ENCODE measurements around the gene USB1.

USB1 gene, protein sequence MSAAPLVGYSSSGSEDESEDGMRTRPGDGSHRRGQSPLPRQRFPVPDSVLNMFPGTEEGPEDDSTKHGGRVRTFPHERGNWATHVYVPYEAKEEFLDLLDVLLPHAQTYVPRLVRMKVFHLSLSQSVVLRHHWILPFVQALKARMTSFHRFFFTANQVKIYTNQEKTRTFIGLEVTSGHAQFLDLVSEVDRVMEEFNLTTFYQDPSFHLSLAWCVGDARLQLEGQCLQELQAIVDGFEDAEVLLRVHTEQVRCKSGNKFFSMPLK

DNA sequence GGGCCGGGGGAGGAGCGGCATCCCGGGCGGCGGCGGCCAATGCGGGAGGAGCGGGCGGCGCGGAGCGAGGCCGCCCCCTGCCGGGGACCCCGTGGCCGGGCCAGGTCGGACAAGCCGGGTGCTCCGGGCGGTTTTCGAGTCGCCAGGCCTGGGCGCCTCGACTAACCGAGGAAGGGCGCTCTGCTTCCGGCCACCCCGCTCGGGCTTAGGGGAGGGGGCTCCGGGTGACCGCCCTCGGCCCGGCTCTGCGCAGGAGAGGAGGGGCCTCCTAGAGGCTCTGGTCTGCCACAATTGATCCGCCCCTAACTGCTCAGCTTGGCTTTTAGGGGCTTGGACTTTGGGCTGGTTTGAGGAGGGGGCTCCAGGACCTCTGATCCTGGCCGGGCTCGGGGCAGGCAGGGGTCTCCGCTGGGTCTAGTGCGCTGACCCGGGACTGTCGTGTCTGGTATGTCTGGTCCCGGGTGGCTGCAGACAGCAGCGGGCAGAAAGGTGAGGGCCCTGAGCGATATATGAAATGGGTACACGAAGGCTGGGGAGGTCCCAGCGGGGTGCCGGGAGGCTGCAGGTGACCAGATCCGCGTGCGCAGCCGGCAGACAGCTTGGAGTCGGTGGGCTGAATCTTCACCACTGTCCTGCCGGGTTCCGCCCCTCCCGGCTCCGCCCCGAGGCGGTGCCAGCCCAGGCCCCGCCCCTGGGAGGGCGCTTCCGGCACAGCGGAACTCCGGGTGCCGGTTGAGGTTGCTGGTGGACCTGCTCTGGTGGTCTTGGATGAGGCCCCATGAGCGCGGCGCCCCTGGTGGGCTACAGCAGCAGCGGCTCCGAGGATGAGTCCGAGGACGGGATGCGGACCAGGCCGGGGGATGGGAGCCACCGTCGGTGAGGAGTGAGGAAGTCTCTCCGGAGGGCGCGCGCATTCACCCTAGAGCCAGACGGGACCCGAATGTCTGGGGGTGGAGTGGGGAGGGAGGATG lies at the start of gene USB1:
Gene USB1 (plus strand): TSS at position 702 of the 971 bp plus-strand sequence. CDS start 77 bp downstream, at position 779.
- H3K9me3 ChIP-seq (ENCODE audit: control insufficient read depth, low read length) = no peaks in the 10 kb centered on the region
- H3K9ac ChIP-seq (ENCODE audit: low read length) = peak within 1 kb of the TSS; percentile 84
- peak within 1 kb of the TSS; percentile 94 for H3K4me3 ChIP-seq (ENCODE audit: low read length)
- peaks cover 25% of the 10 kb centered on the region for H3K4me1 ChIP-seq (ENCODE audit: control insufficient read depth, insufficient read depth, low read length)
- no peaks in the 10 kb centered on the region for H3K27me3 ChIP-seq (ENCODE audit: control insufficient read depth, insufficient read depth, low read length)
- H3K36me3 ChIP-seq (ENCODE audit: control insufficient read depth, insufficient read depth, low read length) = no peaks in the 10 kb centered on the region

GRCh38 chr16:57952909-57953308 lies 48.3 kb upstream of the USB1 start:
- Histone ChIP-seq H3K36me3 (ENCODE audit: control insufficient read depth, insufficient read depth, low read length) (no peaks in the 10 kb centered on the region), H3K9me3 (ENCODE audit: control insufficient read depth, low read length) (no peaks in the 10 kb centered on the region), H3K4me1 (ENCODE audit: control insufficient read depth, insufficient read depth, low read length) (no peaks in the 10 kb centered on the region), H3K9ac (ENCODE audit: low read length) (no peak overlapping the region), H3K4me3 (ENCODE audit: low read length) (no peak overlapping the region), H3K27me3 (ENCODE audit: control insufficient read depth, insufficient read depth, low read length) (no peaks in the 10 kb centered on the region)

GRCh38 chr16:57953857-57954256 lies 47.4 kb upstream of the USB1 start:
- Histone ChIP-seq H3K9me3 (ENCODE audit: control insufficient read depth, low read length) (no peaks in the 10 kb centered on the region), H3K27me3 (ENCODE audit: control insufficient read depth, insufficient read depth, low read length) (no peaks in the 10 kb centered on the region), H3K4me1 (ENCODE audit: control insufficient read depth, insufficient read depth, low read length) (no peaks in the 10 kb centered on the region), H3K36me3 (ENCODE audit: control insufficient read depth, insufficient read depth, low read length) (no peaks in the 10 kb centered on the region), H3K9ac (ENCODE audit: low read length) (no peak overlapping the region), H3K4me3 (ENCODE audit: low read length) (no peak overlapping the region)

DNA sequence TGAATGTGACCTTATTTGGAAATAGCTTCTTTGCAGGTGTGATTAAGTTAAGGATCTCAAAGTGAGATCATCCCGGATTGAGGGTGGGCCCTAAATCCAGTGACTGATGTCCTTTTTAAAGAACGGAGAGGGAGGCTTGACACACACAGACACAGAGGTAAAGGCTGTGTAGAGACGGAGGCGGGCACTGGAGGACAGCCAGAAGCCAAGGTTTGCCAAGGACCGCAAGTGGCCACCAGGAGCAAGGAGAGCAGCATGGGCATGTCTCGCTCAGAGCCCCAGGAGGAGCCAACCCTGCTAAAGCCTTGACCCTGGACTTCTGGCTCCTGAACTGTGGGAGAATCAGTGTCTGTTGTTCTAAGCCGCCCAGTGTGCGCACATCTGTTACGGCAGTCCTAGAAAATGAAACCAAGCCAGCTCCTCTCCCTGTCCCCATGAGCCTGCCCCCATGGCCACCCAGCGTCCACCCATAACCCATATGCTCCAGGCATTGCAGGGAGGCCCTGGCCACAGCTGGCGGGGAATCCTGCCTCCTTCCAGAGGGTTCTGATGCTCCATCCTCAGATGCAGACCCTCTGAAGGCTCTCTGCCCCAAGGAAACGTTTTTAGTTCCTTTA lies 45.5 kb upstream of the USB1 start:
- H3K36me3 ChIP-seq (ENCODE audit: control insufficient read depth, insufficient read depth, low read length) = no peaks in the 10 kb centered on the region
- H3K4me3 ChIP-seq (ENCODE audit: low read length) = no peak overlapping the region
- H3K9ac ChIP-seq (ENCODE audit: low read length) = no peak overlapping the region
- no peaks in the 10 kb centered on the region for H3K4me1 ChIP-seq (ENCODE audit: control insufficient read depth, insufficient read depth, low read length)
- no peaks in the 10 kb centered on the region for H3K9me3 ChIP-seq (ENCODE audit: control insufficient read depth, low read length)
- H3K27me3 ChIP-seq (ENCODE audit: control insufficient read depth, insufficient read depth, low read length) = no peaks in the 10 kb centered on the region

- Histone ChIP-seq H3K9me3 (ENCODE audit: control insufficient read depth, low read length) (no peaks in the 10 kb centered on the region), H3K27me3 (ENCODE audit: control insufficient read depth, insufficient read depth, low read length) (no peaks in the 10 kb centered on the region), H3K4me1 (ENCODE audit: control insufficient read depth, insufficient read depth, low read length) (no peaks in the 10 kb centered on the region), H3K4me3 (ENCODE audit: low read length) (no peak overlapping the region), H3K36me3 (ENCODE audit: control insufficient read depth, insufficient read depth, low read length) (no peaks in the 10 kb centered on the region), H3K9ac (ENCODE audit: low read length) (no peak overlapping the region)
Measured at GRCh38 chr16:57956270-57956808, 44.9 kb upstream of the USB1 start.

DNA sequence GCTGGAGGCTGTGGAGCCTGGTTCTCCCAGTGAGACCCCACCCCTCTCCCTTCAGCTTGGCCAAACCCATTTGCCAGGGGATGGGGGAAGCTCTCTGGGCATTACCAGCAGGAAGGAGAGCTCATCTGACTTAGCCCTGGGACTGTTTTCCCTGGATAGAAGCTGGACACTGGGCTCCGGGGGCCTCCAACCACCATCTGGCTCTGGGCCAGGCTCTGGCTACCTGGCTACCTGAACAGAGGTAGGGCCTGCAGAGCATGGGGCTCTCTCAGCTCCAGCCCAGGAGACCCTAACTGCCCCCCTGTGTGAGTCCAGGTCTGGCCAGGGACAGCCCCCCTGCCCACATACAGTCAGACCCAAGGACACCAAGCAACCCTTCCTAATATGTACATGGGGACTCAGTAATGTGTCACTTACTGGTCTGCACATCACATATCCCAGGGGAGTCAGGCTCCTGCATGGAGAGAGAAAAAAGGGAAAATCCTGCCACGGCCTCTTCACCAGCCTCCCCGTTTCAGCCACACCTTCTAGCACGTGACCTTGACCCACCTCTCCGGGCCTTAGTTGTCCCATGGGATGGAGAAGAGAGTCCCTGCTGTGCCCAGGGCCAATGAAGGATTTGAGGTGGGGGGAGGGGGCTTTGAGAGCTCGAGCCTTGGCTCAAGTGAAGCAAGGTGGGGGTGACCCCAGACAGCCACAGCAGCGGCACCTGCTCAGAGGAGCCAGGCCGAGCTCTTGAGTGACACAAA lies 44.1 kb upstream of the USB1 start:
- H3K4me1 ChIP-seq (ENCODE audit: control insufficient read depth, insufficient read depth, low read length) = no peaks in the 10 kb centered on the region
- H3K4me3 ChIP-seq (ENCODE audit: low read length) = no peak overlapping the region
- H3K36me3 ChIP-seq (ENCODE audit: control insufficient read depth, insufficient read depth, low read length) = no peaks in the 10 kb centered on the region
- no peaks in the 10 kb centered on the region for H3K9me3 ChIP-seq (ENCODE audit: control insufficient read depth, low read length)
- H3K9ac ChIP-seq (ENCODE audit: low read length) = no peak overlapping the region
- no peaks in the 10 kb centered on the region for H3K27me3 ChIP-seq (ENCODE audit: control insufficient read depth, insufficient read depth, low read length)

DNA sequence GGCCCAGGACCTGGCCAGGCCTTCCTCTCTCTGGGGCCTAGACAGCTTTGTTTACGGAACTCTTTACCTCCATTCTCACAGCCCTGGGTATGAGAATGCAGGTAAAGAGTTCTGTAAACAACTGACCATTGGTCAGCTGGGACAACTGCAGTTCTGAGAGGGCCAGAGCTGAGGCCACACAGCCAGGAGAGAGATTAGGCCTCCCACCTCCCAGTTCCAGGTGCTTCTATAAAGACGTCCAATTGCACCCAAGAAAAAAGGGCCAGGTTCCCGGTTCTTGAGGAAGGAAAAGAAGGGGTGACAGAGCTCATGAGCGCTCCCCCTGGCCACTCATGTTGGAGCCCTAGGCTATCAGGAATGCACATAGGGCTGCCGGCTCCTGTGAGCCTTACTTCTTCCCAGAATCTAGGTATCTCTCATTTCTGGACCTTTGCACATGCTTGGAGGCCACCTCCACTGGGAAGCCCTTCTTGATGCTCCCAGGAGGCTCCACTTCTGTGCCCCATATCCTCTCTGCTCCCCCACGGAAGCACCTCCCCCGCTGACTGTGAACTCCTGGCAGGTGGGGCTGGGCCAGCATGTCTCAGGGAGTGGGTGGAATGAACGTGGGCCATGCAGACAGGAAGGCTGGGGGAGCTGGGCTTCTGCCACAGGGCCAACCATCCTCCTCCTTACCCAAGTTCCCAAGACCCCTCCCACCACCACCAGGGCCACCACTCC lies 43.4 kb upstream of the USB1 start:
- H3K9ac ChIP-seq (ENCODE audit: low read length) = no peak overlapping the region
- no peaks in the 10 kb centered on the region for H3K27me3 ChIP-seq (ENCODE audit: control insufficient read depth, insufficient read depth, low read length)
- no peak overlapping the region for H3K4me3 ChIP-seq (ENCODE audit: low read length)
- H3K36me3 ChIP-seq (ENCODE audit: control insufficient read depth, insufficient read depth, low read length) = no peaks in the 10 kb centered on the region
- H3K9me3 ChIP-seq (ENCODE audit: control insufficient read depth, low read length) = no peaks in the 10 kb centered on the region
- H3K4me1 ChIP-seq (ENCODE audit: control insufficient read depth, insufficient read depth, low read length) = no peaks in the 10 kb centered on the region

DNA sequence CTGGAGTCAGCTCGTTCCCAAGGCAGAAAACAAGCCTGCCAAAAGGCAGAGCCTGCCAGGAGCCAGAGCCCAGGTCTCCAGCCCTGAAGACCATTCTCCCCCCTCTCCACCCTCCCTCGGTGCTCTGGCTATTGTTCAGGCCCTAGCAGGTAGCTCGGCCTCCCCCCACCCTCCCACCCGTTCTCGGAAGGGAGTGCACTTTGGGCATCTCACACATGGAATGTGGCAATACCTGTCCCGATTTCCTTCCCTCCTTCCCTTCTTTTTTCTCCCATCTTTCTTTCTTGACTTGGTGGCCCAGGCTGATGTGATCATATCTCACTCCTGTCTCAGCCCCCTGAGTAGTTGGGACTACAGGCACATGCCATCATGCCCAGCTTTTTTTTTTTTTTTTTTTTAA lies 42.7 kb upstream of the USB1 start:
- Histone ChIP-seq H3K9ac (ENCODE audit: low read length) (no peak overlapping the region), H3K36me3 (ENCODE audit: control insufficient read depth, insufficient read depth, low read length) (no peaks in the 10 kb centered on the region), H3K9me3 (ENCODE audit: control insufficient read depth, low read length) (no peaks in the 10 kb centered on the region), H3K4me1 (ENCODE audit: control insufficient read depth, insufficient read depth, low read length) (no peaks in the 10 kb centered on the region), H3K27me3 (ENCODE audit: control insufficient read depth, insufficient read depth, low read length) (peaks cover 3% of the 10 kb centered on the region), H3K4me3 (ENCODE audit: low read length) (no peak overlapping the region)

- Histone ChIP-seq H3K9me3 (ENCODE audit: control insufficient read depth, low read length) (no peaks in the 10 kb centered on the region), H3K27me3 (ENCODE audit: control insufficient read depth, insufficient read depth, low read length) (peaks cover 3% of the 10 kb centered on the region), H3K4me3 (ENCODE audit: low read length) (no peak overlapping the region), H3K4me1 (ENCODE audit: control insufficient read depth, insufficient read depth, low read length) (no peaks in the 10 kb centered on the region), H3K9ac (ENCODE audit: low read length) (no peak overlapping the region), H3K36me3 (ENCODE audit: control insufficient read depth, insufficient read depth, low read length) (no peaks in the 10 kb centered on the region)
Measured at GRCh38 chr16:57959121-57959520, 42.1 kb upstream of the USB1 start.

DNA sequence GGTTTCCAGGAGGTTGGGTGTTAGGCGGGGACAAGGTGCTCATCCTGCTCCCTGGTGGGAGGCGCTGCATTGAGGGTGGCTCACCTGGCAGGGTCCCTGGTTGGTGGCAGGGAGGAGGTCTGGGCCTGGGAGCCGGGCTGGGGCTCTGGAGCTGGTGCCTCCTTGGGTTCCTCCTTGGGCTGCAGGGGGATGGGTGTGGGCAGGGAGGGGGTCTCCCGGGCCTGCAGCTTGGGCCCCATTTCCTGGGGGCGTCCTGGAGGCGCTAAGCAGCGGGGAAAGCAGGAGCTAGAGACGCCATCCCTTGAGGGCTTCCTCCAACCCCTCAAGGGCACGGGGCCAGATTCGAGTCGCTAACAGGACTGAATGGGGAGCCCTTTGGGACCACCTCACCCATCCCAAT lies 41.4 kb upstream of the USB1 start:
- Histone ChIP-seq H3K4me3 (ENCODE audit: low read length) (no peak overlapping the region), H3K36me3 (ENCODE audit: control insufficient read depth, insufficient read depth, low read length) (no peaks in the 10 kb centered on the region), H3K27me3 (ENCODE audit: control insufficient read depth, insufficient read depth, low read length) (peaks cover 3% of the 10 kb centered on the region), H3K4me1 (ENCODE audit: control insufficient read depth, insufficient read depth, low read length) (no peaks in the 10 kb centered on the region), H3K9ac (ENCODE audit: low read length) (no peak overlapping the region), H3K9me3 (ENCODE audit: control insufficient read depth, low read length) (no peaks in the 10 kb centered on the region)

DNA sequence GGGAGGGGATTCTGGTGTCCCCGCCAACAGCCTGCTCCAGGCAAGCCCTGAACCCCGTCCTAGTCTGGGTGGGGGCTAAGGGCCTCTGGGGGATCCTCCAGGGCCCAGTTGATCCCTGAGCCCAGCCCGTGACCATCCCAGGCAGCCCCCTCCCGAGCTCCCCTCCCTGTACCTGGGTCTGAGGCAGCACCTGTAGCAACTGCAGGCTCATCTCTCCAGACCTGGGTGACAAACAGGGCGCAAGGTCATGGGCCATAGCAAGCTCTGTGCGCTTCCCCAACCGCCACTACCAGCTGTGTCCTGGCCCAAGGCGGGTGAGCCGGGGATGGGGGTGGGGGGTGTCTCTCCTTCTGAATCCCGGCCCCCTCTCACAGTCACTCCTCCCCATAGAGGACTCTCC lies 40.9 kb upstream of the USB1 start:
- H3K9me3 ChIP-seq (ENCODE audit: control insufficient read depth, low read length) = no peaks in the 10 kb centered on the region
- H3K4me1 ChIP-seq (ENCODE audit: control insufficient read depth, insufficient read depth, low read length) = no peaks in the 10 kb centered on the region
- H3K9ac ChIP-seq (ENCODE audit: low read length) = no peak overlapping the region
- H3K4me3 ChIP-seq (ENCODE audit: low read length) = no peak overlapping the region
- H3K27me3 ChIP-seq (ENCODE audit: control insufficient read depth, insufficient read depth, low read length) = peaks cover 3% of the 10 kb centered on the region
- no peaks in the 10 kb centered on the region for H3K36me3 ChIP-seq (ENCODE audit: control insufficient read depth, insufficient read depth, low read length)

All from mucosa of stomach (tissue), 1 donor.